NCI-H345 (cell line): ENCODE measurements around the gene DPEP3.
A peak's percentile ranks its signal among the peaks of the same experiment; 100 is the strongest.
"Not testable (repeated sequence)": the region's sequence is repeated elsewhere in the genome, so short reads cannot be mapped to it uniquely, and the experiment has no call there.

Source experiments
- DNase-seq: peaks from one replicate; lab custom pipeline; 2025; lab: John Stamatoyannopoulos, UW

DPEP3 gene

DNA sequence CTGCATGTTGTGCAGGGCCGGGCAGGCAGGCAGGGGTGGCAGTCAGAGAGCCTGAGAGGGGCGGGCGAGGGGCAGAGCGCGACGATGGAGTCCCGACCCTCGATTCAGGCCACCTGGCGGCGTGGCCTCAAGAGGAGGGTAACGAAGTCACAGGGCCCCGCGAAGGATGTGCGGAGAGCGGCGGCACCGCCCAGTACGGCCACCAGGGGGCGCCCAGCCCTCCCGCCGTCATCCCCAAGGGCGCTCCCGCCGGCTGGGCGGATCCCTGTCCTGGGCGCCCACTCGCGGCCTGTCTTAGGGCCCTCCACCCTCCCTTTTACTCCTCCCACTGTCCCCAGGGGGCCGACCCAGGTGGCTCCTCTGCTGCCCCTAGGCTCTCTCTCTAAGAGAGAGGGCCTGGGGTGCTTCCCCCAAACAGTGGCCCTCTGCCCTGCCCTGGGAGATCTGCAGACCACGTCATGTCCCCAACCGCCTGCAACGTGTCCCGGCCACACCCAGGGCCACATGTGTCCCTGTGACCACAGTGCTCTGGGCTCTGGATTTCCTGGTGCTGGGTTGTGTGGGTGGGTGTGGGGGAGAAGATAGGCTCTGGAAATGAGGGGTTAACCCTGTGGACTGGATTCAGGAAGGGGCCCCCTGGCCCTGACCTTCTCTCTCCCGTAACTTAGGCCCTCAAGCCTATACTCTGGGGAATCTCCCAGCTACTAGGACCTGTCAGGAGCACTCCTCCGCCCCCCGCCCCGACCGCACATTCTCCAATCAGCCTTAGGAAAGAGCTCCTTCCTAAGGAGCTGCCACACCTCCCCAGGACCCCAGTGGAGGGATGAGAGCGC, 13.1 kb upstream of the DPEP3 start:
- DNase-seq: peak; percentile 40

DNA sequence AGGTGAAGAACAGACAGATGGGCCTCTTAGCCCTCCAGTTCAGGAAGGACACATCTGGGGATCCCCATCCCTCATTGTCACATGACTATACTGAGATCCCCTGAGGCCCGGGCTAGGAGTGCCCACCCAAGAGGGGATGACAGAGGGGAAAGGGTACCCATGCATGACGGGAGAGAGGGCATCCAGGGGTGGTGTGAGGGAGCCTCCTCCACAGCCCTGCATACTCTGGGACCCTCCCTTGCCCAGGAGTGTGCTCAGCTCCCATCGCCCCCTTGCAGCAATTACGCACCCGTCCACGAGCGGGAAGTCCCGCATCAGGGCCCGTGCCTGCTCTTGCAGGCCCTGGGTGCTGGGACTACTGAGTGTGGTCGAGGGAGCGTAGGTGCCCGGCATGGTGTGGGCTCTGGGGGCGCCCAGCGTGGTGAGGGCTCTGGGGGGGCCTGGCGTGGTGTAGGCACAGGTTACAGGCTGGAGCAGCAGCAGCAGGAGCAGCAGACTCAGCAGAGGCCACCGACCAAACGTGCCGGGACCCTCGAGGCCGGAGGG, 12.4 kb upstream of the DPEP3 start:
- no peak for DNase-seq

DNA sequence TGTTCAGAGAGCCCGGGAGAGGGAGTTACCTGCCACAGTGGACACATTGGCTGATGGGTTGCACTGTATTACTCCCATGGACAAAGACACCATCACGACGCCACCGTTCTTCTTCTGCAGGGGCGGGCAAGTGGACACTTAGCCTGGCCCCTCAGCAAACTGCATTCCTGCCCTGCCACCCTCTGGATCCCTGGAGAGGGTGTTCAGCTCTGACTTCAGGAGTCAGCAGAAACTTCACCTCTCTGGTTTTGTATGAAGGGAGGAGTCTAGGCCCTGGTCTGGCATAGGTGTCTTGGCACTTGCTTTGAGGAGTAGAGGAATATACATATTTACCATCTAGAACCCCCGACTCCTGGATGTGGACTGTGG, 9.7 kb upstream of the DPEP3 start:
- no peak for DNase-seq

DNA sequence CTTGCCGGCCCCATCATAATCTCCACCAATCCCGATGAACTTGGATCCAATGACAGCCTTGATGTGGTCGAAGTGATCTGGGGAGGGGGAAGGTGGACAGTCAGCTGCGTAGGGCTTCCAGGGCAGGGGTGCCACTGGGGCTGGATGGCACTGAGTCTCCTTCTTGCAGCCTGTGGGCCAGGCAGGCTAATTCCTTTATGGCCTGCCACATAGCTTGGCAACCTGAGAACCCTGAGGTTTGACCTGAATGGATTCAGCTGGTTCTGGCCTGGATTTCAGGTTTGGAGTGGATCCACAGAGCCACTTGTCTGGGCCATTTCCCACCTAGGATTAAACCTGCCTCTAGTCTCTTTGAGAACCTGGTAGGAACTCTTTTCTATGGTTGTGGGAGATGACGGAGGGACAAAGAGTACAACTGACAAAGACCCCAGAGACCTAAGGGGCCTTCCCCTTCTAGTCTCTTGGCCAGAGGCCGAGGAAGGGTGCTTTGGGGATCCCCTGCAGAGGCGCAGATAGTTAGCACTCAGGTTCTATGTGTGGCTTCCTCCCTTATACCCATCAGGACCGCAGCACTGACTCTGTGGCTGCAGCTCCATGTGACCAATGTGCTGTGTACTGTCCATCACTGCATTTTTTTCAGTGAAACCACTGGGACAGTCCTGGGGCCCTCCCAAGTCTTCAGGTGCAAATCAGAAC, 9.2 kb upstream of the DPEP3 start:
- no peak for DNase-seq

DNA sequence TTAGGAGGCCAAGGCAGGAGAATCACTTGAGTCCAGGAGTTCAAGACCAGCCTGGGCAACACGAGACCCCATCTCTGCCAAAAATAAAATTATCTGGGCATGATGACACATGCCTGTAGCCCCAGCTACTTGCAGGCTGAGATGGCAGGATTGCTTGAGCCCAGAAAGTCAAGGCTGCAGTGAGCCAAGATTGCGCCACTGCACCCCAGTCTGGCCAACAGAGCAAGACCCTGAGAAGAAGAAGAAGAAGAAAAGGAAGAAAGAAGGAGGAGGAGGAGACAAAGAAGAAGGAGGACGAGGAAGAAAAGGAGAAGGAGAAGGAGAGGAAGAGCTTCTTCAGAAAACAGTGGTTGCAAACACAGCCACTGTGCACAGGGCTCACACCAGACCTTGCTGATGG, 8.4 kb upstream of the DPEP3 start:
- no peak for DNase-seq

DNA sequence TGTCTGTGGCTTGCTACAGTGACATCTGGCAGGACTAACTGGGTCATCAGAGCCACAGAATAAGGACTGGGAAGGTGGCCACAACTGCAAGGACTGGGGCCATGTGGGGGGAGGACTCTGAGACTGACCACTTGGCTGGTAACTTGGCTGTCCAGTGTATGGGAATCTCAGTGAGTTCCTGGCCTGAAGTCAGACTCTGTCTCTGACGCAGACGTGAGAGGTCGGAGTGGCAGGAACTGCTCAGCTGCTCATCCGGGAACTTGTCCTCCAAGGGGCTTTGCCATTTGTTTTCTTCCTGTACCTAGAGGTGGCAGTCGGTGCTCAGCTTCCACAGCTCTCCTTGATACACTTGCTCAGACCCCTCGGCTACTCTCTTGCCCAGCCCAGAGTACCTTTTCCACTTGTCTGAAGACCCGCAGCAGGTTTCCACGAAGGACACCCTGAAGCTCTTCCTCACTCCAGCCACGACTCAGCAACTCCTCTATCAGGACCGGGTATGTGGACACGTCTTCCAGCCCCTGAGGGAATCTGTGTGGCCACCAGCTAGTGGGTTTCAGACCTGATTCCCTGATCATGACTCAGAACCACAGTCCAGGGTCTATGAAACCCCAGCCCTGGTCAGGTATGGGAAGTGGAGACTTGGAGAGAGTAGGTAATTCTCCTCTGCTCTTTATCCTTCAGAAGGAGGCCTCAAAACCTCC, 7.3 kb upstream of the DPEP3 start:
- no peak for DNase-seq

DNA sequence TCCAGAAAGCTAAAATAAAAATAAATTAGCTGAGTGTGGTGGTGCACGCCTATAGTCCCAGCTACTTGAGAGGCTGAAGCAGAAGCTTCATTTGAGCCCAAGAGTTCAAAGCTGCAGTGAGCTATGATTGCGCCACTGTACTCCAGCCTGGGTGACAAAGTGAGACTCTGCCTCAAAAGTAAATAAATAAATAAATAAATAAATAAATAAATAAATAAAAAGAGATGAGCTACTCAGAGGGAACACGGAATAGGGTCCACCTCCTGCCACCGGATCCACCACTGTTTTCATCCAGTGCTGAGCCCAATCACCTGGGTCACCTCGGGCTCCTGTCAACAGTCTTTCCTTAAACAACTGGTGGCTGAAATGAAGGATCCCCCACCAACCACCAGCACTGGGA, 6.7 kb upstream of the DPEP3 start:
- no peak for DNase-seq

DNA sequence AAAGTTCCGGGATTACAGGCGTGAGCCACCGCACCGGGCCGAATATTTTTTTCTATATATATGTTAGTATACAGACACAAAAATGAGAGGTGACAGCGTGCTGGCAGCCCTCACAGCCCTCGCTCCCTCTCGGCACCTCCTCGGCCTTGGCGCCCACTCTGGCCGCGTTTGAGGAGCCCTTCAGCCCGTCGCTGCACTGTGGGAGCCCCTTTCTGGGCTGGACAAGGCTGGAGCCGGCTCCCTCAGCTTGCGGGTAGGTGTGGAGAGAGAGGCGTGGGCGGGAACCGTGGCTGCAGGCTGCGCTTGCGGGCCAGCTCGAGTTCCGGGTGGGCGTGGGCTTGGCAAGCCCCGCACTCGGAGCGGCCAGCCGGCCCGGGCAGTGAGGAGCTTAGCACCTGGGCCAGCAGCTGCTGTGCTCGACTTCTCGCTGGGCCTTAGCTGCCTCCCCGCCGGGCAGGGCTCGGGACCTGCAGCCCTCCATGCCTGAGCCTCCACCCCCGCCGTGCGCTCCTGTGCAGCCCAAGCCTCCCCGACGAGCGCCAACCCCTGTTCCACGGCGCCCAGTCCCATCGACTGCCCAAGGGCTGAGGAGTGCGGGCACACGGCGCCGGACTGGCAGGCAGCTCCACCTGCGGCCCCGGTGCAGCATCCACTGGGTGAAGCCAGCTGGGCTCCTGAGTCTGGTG, 1.9 kb upstream of the DPEP3 start:
- DNase-seq: no peak

DNA sequence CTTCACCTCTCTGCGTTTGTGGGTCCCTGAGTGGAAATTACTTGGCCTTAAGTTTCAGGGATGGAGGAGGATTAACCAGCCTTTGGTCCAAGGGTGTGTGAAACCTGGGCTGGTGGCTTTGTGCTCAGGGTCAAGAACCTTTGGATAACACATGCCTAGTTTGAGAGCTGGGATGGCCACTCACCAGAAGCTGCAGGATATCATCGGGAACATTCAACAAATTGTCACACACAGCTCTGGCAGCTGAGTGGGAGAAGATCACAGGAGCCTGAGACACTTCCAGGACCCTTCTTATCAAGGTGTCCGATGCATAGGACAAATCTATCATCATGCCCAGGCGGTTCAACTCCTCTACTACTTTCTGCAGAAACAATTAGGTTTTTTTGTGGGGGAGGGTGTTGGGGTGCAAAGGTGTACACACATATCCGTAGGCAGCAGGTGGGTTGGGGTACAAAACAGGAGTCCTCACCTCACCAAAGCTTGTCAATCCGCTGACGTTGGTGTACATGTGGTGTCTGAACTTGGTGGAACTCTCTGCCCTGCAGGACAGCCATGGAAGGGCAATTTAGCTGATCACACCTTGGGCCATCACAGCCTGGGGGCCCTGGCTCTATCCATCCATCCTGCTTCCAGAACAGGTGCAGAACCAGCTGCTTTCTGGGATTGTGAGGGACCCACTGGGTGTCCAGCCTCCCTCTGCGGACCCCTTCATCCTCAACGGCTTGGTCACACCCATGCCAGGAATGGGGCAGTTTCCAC, 2.7 kb downstream of the DPEP3 start:
- no peak for DNase-seq

DNA sequence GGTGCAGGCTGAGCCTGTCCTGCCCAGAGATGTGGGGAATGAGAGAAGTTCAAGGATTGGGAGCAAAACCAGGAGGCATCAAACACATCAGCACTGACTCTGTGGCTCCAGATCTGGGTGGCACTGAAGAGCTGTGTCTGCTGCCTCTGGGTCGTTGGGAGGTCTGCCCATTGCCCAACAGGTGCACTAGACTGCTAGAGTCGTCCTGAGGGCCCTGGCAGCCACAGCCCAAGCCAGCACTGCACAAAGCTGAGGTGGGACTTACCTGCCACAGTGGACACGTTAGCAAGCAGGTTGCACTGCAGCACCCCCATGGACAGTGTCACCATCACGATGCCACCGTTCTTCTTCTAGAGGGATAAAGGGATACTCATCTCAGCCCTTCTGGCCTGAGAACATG, 3.3 kb downstream of the DPEP3 start:
- DNase-seq: no peak

DNA sequence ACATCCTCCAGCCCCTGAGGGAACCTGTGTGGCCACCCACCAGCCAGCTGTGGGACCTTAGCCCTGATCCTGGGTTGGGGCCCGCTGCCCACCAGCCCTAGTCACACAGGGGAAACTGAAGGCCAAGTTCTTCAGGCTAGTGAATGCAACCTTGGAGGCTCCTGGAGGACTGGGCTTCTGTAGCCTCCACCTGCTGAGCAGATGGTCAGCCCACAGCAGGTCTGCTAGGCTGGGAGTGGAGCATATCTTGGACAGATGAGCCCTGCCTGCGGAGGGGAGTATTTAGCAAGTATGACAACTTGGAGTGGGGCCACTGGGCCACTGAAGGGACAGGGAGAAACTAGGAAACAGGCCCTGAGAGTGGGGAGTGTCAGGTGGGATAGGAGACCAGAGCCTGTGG, 4.1 kb downstream of the DPEP3 start:
- no peak for DNase-seq

DNA sequence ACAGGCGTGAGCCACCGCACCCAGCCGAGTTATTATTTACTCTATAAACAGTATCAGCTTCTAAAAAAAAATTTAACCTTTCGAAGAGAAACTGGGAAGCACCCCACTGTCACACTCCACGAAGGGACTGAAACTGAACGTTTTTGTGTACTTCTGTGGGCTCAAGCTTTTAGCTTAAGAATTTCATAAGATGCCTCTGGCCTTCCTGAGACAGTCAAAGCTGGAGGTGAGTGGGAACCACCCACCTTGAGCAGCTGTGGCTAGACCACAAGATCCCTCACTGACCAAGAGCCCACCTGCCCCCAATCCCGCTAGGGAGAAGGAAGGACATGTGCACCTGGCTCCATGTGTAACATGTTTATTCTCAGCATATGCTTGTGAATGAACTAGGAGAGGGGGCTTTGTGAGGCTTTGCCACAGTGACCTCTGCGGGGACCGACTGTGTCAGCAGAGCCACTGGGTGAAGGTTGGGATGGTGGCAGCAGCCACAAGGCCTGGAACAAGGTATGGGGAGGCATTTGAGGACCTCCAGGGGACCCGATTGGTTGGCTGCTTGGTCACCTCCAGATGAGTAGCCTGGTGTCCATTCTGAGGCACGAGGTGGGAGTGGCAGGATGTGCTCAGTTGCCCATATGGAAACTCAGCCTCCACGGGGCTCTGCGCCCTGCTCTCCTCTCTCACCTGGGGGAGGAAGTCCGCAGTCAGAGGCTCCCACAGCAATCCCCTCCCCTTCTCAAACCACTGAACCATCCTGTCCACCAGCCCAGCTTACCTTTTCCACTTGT, 4.8 kb downstream of the DPEP3 start:
- no peak for DNase-seq

DNA sequence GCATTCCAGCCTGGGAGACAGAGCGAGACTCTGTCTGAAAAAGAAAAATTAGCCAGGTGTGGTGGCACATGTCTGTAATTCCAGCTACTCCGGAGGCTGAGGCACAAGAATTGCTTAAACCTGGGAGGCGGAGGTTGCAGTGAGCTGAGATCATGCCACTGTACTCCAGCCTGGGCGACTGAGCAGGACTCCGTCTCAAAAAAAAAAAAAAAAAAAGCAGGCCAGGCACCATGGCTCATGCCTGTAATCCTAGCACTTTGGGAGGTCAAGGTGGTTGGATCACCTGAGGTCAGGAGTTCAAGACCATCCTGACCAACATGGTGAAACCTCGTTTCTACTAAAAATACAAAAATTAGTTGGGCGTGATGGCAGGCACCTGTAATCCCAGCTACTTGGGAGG, 8.0 kb downstream of the DPEP3 start:
- DNase-seq: not testable (repeated sequence)

DNA sequence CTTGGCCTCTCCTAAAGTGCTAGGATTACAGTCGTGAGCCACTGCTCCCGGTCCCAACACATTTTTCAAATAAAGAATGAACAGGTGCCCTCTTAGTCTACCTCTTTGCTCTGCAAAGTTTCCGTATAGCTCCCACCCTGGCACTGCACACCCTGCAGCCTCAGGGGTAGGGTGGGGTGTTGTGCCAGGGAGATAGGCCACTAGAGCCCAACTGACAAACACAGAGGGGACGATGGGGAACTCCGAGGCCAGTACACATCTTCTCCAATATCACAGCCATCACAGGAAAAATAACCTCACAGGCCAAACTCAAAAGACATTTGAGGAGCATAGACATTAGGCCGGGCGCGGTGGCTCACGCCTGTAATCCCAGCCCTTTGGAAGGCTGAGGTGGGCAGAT, 9.2 kb downstream of the DPEP3 start:
- no peak for DNase-seq

DNA sequence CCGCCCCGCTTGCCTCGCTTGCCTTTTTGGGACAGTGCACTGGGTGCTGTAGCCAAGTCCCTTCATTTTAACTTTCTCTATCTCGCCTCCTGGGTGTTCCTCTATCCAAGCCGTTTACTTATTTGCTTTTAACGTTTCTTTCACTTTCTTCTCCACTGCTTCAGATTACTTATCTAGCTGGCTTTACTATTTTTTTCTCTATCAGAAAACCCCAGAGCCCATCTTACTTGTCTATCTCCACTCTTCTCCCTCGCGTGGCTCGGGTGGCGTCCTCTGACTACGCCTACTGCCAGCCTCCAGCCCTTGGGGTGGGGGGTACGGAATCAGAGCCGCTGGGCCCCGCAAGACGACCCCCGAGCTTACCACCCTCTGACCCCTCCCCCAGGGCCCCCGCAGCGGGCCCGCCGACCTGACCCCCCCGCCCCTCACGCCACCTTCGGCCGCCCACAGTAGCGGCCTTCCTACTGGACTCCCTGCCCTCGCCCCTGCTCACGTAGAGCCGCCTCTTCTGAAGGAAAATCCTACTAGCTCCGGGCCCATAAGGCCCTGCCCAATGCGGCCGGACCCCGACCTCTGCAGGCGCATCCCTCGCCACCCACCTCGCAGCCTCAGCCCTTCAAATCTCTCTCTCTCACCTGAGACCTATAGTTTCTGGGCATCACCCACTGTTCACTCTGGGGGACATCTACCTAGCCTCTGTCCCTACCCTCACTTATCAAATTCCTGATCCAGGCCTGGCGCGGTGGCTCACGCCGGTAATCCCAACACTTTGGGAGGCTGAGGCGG, 10.9 kb downstream of the DPEP3 start:
- DNase-seq: no peak

DNA sequence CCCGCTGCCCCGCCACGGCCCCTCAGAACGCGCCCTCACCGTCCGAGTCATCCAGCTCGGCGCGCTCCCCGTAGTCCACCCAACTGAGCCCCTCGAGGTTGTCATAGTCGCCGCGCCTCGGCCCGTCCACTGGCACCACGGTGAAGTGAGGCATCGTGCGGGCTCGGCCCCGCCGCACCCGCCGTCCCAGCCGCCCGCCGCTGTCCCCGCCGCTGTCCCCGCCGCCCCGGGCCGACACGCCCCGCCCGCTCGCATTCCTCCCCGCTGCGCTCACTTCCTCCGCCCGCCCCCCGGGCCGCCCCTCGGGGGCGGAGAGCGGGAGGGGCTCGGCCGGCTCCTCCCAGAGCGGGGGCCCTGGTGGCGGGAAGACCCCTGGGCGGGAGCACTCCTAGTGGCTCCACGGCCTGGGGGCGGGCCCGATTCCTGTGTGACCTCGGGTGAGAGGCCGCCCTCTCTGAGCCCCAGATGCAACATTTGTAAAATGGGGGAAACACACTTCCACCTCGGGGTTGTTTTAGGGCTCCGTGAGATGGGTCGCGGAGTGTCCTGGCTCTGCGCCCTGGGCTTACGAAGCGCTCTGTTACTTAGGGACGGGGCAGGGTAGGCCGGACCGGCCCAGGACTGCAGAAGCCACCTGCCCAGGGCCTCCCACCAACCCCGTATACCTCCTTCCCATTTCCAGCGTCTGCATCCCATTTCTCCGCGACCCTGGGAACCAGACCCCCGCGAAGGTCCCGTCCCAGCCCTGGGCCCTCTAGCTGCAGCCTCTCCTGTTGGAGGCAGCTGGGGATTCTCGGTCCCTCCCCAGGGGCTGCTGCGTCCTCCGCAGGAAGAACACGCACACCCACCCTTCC, 11.7 kb downstream of the DPEP3 start, which contains the start of gene SLC12A4:
SLC12A4 (minus strand) TSS at position 238 of the 854 bp plus-strand sequence; CDS start at position 154, 84 bp downstream.
- DNase-seq: peak; percentile 65

DNA sequence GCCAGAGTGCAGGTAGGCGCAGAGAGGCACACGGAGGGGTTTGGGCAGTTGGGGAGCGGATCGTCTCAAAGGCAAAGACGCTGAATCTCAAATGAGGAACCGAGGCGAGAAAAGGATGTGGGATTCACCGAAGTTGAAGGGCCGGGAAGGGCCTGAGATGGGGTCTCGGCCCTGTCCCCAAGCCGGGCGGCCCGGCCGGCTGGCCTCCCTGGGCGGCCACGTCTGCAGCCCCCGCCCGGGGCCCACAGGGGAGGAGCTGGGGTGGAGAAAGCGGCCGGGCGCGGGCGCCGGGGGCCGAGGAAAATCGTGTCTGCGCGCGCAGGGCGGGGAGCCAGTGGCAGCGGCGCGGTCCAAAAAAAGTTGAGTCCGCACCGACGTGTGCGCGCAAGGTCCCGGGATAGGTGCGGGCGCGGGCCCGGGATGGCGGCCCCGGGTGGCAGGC, 12.3 kb downstream of the DPEP3 start:
- DNase-seq: no peak

DNA sequence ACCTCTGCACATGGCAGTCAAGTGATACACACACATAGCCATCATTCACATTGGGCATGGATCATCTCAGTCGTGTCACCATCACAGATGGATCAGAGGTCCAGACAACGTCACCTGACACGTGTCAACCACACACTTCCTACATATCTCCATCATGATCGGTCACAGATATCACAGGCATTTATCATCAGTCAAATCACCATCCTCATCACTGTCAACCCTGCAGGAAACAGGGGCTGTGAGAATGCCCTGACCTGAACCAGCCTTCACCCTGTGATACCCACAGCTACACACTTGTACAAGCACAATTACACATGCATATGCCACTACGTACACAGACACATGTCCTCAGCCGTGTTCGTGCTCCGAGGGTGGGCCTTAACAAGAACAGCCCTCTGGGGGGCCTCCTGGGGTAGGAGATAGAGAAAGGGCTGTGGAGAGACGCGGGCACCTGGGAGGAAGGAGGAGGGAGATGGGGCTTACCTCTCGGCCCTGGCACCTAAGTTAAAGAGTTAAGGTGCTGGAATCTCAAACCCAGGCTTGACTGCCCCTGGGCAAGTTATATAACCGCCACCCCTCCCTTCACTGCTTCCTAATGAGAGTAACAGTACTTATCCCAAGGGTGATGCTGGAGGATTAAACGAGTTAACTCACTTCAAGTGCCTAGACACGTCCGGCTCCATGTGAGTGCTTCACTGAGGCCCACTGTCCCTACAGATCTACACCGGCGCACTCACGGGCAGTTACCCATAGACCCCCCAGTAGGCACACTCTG, 12.9 kb downstream of the DPEP3 start:
- DNase-seq: no peak
